HG02970 (cell line): ENCODE measurements around the gene PKP1.

Experiments
- ATAC-seq: cut with Tn5 transposase; IDR thresholded peaks from one replicate; pipeline ENCODE4 v1.9.1; 2021; ENCODE audit warnings: mild to moderate bottlenecking, moderate library complexity, moderate number of reproducible peaks; ENCODE audit not compliant: unreplicated experiment, low FRiP score

The PKP1 gene

GRCh38 chr1:201277441-201277840, 5.9 kb upstream of the PKP1 start:
- no peak for ATAC-seq

DNA sequence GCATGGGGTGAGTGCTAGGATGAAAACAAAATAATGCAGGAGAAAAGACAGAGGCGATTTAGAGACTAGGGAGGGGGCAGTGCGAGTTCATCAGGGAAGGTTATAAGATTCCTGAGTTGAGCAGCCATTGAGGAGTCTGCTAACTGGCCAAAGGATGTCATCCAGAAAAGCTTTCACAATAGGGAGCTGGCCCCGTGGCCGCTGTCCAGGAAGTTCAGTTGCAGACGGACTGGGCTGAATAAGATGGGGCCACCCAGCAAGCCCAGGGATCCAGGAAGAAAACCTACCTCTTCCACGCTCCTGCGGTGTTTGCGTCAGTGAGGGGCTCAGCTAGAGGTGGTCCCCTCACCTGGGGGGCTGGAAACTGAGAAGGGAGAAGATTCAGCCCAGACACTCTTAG, 4.0 kb upstream of the PKP1 start:
- no peak for ATAC-seq

- ATAC-seq = no peak
Observed at GRCh38 chr1:201280884-201281283, 2.4 kb upstream of the PKP1 start.

DNA sequence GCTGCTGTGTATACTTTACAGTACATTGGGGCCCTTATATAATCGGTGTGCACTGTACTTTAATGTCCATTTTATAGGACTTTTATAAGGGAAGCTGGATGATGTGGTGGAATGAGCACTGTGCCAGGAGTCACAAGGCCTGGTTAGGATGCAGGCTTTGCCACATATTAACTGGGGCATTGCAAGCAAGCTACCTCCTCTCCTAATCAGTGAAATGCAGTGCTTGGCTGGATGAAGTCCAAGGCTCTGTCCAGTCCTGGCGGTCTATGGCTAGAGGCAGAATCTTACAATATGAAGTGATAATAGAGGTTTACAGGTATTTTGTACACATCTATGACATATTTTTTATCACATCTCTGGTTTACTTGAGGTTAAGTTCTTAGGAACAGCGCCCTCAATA, 1.7 kb upstream of the PKP1 start:
- no peak for ATAC-seq

GRCh38 chr1:201282216-201282615, 1.1 kb upstream of the PKP1 start:
- ATAC-seq = no peak

DNA sequence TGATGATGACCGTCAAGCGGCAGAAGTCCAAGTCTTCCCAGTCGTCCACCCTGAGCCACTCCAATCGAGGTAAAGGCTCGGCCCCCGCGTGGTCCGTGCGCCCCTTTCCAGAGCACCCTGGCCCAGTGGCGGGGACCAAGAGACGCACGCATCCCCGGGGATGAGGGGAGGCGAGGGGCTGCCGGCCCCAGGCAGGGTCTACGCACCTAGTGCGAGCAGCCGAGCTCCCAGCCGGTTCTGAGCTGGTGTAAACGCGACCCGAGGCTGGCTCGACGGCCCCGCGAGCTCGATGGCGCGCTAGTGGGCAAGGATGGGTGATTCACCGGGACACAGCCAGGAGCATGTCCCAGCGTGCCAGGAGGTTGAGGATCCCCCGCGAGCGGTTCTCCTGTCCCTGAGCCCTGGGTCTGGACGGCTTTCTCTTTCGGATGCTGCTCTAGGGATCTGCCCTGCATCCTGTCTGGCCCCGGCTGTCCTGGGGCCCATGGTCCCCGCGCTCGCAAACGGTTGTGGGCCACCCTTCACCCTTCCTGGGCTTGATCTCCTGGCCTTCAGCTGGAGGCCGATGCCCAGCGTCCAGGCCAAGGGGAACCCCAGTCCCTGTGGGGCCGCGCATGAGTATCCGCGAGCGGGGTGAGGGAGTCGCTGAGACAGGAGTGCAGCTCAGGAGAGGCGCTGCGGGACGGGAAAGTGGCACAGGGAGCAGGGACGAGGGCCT, 689 bp downstream of the PKP1 start:
- ATAC-seq = no peak

DNA sequence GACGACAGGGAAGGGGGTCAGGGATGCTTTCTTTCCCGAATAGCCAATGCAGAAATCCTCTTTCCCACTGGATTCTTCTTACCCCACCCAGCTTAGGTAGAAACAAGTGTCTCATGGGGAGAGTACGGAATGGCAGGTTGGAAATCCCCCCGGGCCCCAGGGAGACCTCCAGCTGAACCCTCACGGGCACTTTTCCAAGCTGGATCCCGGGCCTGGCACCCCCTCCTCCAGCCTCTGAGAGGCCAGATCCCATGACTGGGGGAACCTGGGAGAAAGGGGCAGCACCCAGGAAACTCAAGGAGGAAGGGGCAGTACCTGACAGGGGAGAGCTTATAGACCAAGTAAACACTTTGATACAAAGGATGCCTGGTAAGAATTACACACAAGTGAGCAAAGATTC, 1.3 kb downstream of the PKP1 start:
- no peak for ATAC-seq

GRCh38 chr1:201285846-201286245, 2.5 kb downstream of the PKP1 start:
- ATAC-seq = no peak

DNA sequence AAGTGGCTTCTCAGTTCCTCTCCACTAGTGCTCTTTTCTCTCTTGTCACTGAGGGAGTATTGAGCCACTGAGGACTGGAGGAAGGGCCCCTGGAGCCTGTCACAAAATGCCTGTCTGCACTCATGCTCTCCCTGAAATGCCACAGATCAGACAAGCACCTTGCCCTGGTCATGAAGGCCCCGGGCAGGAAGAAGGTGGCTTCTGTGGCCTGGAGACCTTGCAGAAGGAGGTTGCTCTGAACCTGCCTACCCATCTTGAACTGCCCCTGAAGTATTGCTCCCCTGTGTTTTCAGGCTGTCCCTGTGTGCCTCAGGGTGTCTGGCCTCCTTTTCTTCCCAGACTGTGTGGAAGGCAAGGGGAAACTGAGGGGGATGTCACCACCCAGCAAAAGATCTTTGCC, 3.1 kb downstream of the PKP1 start:
- no peak for ATAC-seq

GRCh38 chr1:201288007-201288406, 4.7 kb downstream of the PKP1 start:
- no peak for ATAC-seq

DNA sequence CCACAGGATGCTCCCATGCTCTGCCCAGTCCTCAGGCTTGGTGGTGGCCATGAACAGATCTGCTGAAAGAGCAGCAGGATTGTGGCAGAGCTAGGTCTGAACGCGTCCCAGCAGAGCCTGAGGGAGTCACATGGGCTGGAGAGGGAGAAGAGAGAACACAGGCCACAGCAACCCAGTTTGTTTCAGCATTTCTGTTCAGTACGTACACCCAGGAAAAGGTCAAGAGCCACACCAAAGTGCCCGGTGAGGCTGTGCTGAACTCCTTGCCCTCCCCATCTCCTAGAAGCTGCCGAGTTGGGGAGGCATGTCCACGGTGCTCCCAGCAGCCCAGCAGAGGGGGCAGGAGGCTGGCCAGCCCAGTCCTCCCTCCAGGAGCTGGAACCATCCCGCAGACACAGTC, 5.5 kb downstream of the PKP1 start:
- ATAC-seq = no peak

- no peak for ATAC-seq
Observed at GRCh38 chr1:201290551-201290950, 7.2 kb downstream of the PKP1 start.

- no peak for ATAC-seq
Observed at GRCh38 chr1:201291916-201292315, 8.6 kb downstream of the PKP1 start.

GRCh38 chr1:201294876-201295275, 11.6 kb downstream of the PKP1 start:
- ATAC-seq = no peak

- no peak for ATAC-seq
Observed at GRCh38 chr1:201295346-201295745, 12.0 kb downstream of the PKP1 start.

- no peak for ATAC-seq
Observed at GRCh38 chr1:201295861-201296260, 12.6 kb downstream of the PKP1 start.

- no peak for ATAC-seq
Observed at GRCh38 chr1:201296352-201296751, 13.0 kb downstream of the PKP1 start.

- ATAC-seq = no peak
Observed at GRCh38 chr1:201298396-201299381, 15.4 kb downstream of the PKP1 start.

DNA sequence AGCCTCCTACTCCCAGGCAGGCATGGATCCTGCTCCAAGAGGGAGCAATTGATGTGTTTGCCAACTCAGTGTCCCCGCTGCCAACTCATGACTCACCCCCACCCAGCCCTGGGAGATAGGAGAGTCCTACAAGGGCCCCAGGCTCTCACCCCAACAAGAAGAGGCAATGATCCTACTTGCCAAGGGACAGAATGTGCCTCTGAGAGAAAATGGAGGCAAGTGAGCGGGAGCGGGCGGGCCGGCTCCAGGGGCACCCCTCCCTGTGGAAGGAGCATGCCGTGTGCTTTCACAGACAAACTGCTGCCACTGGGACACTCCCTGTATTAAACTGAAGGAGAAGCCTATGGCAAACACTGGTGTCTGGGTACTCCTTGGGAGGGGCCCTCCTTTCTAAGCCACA, 16.7 kb downstream of the PKP1 start:
- no peak for ATAC-seq

- ATAC-seq = no peak
Observed at GRCh38 chr1:201300641-201301040, 17.3 kb downstream of the PKP1 start.
